ENCODE data around the gene PHETA1.
"Not testable (repeated sequence)": the region's sequence is repeated elsewhere in the genome, so short reads cannot be mapped to it uniquely, and the experiment has no call there.

The PHETA1 gene

DNA sequence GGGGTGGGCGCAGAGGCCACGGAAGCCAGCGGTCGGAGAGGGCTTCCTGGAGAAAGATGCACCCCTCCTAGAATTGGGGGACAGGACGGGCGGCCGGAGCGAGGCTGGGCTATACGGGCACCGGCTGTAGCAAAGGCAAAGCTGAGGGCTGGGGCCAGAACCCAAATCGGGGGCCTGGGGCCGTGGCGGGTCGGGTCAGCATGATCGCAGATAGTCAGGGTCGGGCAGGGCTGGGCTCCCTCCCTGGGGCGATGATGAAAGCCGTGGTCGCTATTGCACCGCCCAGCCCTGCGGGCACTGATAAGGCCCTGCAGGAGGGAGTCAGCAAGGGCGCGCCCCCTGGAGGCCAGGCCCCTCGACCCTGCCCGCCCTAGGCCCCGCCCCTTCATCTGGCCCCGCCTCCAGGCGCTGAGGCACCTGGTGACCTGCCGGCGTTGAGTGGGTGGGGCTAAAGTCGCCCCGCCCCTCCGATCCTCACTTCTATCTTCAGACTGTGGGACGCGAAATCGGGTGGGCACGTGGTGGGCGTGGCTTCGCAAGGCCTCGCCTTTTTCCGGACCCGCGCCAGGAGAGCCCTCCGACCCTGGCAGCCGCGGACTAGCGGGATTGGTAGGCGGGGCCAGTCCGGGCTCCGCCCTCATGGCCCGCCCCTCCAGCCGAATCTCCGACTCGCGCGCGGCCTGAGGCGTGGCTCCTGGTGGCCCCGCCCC lies 36.4 kb upstream of the PHETA1 start:
- peak; percentile 93 to 99 (median 99) for DNase-seq

- DNase-seq: peak in 3 of 5 experiments; percentile 19 to 70 (median 43)
Observed at GRCh38 chr12:111404362-111405148, 35.7 kb upstream of the PHETA1 start.

GRCh38 chr12:111402490-111402824 lies 33.6 kb upstream of the PHETA1 start:
- DNase-seq: not testable (repeated sequence)

GRCh38 chr12:111401167-111401605 lies 32.3 kb upstream of the PHETA1 start:
- no peak for DNase-seq

DNA sequence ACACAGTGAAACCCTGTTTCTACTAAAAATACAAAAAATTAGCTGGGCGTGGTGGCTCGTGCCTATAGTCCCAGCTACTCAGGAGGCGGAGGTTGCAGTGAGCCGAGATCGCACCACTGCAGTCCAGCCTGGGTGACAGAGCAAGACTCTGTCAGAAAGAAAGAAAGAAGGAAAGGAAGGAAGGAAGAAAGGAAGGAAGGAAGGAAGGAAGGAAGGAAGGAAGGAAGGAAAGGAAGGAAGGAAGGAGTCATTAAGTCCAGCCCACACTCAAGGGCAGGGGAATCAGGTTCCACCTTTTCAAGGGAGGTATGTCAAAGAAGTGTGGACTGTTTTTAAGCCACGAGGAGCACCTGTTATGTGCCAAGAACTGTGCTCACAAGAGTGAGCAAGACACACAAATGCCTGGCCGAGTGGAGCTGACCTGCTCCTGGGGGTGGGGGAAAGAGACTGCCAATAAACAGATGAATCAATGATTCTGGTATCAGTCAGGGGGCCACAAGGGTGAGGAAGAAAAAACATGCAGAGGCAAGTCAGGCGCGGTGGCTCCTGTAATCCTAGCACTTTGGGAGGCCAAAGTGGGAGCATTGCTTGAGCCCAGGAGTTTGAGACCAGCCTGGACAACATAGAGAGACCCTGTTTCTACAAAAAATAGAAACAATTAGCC lies 31.0 kb upstream of the PHETA1 start:
- DNase-seq: not testable (repeated sequence)

DNA sequence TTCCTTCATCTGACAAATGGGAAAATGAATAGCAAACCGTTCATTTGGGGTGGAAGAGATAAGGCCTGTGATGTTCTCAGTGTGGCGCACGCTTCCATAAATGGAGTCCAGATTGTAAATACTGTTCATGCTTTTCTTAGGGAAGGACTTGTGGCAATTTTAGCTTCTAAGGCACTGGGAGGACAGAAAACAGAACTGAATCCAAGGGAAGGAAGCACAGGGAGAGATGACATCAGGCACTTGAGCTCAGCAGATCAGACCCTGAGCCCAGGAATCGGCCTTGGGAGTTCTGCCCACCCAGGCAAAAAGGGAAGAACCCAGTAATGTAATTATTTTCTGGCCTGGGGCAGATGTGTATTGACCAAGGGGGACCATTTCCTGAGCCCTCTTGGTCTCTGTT lies 29.6 kb upstream of the PHETA1 start:
- no peak for DNase-seq

DNA sequence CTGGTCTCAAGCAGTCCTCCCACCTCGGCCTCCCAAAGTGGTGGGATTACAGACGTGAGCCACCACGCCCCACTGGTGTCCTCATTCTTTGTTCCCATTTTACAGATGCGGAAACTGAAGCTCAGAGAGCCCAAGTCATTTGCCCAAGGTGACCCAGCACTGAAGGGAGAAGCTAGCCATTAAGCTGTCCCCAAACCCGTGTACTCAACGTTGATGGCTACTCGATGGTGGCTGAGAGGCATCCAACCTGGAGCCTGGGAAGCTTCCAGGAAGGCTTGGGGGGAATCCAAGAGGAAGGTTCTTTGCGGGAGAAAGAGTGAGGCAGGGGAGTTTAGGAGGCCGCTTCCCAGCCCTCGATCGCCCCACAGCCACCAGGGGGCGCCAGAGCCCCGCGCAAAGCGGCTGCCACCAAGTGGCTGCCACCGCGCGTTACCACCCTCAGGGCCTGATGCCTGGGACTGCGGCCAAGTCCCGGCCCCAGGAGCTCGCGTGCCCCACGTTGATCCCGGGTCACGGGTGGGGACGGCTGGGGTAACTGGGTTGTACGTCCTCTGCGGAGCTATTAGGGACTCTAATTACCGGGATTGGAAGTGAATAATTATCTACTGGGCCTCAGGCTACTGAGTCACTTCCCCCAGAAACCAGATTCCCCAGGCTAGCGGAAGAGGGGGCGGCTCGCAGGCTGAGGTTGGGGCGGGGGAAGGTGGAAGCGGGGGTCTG lies 28.0 kb upstream of the PHETA1 start:
- peak; percentile 73 to 91 (median 80) for DNase-seq

DNA sequence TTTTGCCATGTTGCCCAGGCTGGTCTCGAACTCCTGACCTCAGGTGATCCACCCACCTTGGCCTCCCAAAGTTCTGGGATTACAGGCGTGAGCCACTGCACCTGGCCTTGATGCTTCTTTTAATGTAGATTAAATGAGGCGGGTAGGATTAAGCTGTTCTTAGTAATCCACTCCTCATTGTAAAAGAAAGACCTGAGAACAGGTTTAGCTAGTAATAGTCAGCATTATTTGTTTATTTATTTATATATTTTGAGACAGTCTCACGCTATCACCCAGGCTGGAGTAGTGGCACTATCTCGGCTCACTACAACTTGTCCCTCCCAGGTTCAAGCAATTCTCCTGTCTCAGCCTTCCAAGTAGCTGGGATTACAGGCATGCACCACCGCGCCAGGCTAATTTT lies 27.4 kb upstream of the PHETA1 start:
- DNase-seq: not testable (repeated sequence)

DNA sequence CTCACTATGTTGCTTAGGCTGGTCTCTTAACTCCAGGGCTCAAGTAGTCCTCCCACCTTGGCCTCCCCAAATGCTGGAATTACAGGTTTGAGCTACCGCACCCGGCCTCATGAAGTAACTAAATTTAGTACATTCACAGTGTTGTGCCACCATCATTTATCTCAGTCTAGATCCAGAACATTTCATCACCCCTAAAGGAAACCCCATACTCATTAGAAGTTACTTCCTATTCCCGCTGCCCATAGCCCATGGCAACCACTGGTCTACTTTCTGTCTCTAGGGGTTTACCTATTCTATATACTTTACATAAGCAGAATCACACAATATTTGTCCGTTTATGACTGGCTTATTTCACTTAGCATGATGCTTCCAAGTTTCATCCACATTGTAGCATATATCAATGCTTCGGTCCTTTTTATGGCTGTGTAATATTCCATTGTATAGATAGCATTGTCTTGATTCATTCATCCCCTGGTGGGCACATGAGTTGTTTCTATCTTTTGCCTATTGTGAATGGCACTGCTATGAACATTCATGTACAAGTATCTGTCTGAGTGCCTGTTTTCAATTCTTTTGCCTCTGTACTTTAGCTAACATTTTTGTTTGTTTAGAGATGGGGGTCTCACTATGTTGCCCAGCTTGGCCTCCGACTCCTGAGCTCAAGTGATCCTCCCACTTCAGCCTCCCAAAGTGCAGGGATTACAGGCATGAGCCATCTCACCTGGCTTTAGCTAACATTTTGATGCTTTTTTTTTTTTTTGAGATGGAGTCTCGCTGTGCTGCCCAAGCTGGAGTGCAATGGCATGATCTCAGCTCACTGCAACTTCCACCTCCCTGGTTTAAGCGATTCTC lies 26.7 kb upstream of the PHETA1 start:
- DNase-seq: no peak

DNA sequence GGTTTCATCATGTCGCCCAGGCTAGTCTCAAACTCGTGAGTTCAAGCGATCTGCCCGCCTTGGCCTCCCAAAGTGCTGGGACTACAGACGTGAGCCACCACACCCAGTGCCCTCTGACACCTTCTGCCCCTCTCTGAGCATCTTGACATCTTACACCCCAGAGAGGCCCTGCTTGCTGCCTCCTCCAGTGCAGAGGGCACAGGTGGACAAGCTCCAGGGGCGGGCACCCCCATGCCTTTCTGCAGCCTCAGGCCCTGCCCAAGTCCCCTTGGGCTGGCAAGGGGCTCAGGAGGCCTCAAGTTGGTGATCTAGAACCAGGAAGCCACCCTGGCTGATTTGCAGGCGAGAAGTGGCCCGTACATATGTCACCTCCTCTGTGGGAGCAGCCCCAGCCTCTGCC lies 25.6 kb upstream of the PHETA1 start:
- no peak for DNase-seq

- no peak for DNase-seq
Observed at GRCh38 chr12:111393700-111394300, 24.9 kb upstream of the PHETA1 start.

- DNase-seq: no peak
Observed at GRCh38 chr12:111390910-111391309, 22.0 kb upstream of the PHETA1 start.

DNA sequence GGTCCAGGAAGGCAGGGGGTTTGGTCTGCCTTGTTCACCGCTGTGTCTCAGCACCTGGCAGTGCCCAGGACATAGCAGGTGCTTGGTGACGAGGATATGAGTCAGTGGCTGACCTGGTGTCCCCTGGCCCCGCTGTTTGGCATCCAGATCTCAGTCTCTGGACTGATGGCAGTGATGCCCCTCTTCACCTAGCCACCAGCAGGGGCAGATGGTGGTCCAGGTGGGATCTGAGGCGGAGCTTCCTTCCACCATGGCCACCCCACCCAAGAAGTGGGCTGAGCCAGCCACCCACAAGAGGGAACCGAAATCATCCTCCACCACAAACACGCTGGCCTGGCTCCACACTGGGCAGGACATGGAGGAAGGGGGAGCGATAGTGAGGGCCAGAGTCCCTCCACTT lies 20.7 kb upstream of the PHETA1 start:
- DNase-seq: no peak

DNA sequence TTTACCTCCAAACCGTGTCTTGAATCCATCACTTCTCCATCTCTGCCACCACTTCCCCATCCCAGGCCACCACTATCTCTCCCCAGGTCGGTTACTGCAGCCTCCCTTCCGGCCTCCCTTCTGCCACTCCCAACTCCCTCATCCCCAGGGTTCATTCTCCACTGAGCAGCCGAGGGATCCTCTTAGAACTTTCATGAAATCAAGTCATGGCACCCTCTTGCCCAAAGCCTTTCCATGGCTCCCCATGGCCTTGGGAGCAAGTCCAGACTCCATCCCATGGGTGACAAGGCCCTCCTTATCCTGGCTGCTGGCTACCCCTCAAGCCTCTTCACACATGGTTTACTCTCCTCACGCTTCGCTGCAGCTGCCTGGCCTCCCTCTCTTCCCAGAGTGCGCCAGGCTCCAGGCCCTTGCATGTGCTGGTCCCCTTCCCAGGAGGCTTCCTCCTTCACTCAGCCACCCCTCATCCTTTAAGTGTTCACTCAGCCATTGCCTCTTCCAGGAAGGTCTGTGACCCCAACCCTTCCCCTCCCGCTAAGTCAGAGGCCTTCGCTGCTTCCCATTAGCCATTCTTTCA lies 18.9 kb upstream of the PHETA1 start:
- DNase-seq: no peak

- DNase-seq: no peak
Observed at GRCh38 chr12:111386885-111387284, 18.0 kb upstream of the PHETA1 start.

DNA sequence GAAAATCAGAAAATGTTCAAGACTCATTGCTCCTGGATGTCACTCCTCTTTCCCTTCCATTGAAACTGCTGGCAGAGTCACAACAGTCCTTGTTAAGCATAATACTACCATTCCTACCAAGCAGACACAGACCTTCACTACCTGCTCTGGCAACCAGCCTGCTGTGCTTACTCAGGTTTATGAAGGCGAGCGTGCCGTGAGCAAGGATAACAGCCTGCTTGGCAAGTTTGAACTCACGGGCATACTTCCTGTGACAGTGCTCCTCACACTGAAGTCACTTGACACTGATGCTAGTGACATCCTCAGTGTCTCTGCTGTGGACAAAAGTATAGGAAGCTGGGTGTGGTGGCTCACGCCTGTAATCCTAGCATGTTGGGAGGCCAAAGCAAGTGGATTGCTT lies 15.7 kb upstream of the PHETA1 start:
- no peak for DNase-seq

GRCh38 chr12:111379942-111380554 lies 11.2 kb upstream of the PHETA1 start:
- no peak for DNase-seq

DNA sequence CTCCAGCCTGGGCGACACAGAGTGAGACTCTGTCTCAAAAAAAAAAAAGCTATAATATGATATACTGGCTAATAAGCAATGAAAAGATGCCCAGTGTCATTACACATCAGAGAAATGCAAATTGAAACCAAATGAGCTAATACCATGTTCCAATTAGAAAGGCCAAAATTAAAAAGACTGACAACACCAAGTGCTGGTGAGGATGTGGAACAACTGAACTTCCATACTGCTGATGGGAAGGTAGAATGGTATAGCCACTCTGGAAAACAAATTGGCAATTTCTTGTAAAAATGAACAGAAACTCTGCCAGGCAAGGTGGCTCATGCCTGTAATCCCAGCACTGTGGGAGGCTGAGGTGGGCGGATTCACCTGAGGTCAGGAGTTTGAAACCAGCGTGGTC lies 8.5 kb upstream of the PHETA1 start:
- no peak for DNase-seq

GRCh38 chr12:111373231-111373630 lies 4.3 kb upstream of the PHETA1 start:
- not testable (repeated sequence) for DNase-seq

- no peak for DNase-seq
Observed at GRCh38 chr12:111369496-111370220, 763 bp upstream of the PHETA1 start.

Data from T-helper 2 cell (primary cell).